Stimulated activated CD8-positive, alpha-beta memory T cell treated with anti-CD3 and anti-CD28 coated beads, Interleukin-2, amount 100 ng/mL, for 1 hour (primary cell): ENCODE measurements around the gene MARCOL.
"Not testable (repeated sequence)": the region's sequence is repeated elsewhere in the genome, so short reads cannot be mapped to it uniquely, and the experiment has no call there.

Experiments used
- DNase-seq, 2 donors: peaks; one replicate each; pipeline ENCODE4 v3.0.0-alpha.2; 2020; ENCODE audit warnings: low read depth in 2 of 2

Gene MARCOL

DNA sequence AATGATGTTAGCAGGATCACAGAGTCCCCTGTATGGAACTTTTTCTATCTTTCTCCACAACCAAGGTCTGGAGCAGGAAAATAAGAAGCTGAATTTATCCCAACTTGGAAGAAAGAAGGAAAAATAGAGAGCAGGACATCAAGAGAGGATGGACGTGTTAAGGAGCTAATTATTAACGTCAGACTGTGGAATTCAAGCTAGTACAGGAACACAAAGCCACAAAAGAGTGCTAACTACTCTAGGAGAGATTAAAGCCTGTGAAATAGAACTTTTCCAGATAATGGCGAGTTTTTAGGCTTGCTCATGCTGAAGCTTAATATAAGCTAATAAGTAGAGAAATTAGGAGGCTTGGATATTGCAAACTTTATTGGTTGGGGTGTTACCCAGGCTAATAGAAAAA lies 29.6 kb downstream of the MARCOL start:
- DNase-seq: no peak

DNA sequence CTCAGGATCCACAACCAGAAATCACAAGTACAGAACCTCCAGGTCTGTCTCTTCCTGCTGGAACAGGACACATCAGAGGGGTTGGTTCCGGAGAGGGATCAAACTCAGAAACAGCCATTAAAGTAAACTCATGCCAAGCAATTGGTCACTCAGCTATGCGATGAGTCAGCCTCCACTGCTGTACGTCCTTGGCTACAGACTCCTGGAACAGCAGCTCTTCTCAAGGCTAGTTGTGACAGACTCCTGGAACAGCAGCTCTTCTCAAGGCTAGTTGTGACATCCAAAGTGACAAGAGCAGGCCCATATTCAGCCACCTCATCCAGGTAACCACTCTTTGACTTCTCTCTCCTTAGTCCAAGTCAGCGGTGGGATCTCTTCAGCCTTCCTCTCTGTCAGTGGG lies 30.2 kb downstream of the MARCOL start, which contains the start of gene SPINK13:
Gene SPINK13, plus strand, starts transcription at position 229 of the 400 bp plus-strand sequence. CDS start 1,279 bp downstream, outside the sequence.
- no peak for DNase-seq

DNA sequence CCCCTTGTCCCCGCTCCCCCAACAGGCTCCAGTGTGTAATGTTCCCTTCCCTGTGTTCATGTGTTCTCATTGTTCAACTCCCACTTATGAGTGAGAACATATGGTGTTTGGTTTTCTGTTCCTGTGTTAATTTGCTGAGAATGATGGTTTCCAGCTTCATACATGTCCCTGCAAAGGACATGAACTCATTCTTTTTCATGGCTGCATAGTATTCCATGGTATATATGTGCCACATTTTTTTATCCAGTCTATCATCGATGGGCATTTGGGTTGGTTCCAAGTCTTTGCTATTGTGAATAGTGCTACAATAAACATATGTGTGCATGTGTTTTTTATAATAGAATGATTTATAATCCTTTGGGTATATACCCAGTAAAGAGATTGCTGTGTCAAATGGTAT lies 36.8 kb downstream of the MARCOL start:
- not testable (repeated sequence) for DNase-seq

DNA sequence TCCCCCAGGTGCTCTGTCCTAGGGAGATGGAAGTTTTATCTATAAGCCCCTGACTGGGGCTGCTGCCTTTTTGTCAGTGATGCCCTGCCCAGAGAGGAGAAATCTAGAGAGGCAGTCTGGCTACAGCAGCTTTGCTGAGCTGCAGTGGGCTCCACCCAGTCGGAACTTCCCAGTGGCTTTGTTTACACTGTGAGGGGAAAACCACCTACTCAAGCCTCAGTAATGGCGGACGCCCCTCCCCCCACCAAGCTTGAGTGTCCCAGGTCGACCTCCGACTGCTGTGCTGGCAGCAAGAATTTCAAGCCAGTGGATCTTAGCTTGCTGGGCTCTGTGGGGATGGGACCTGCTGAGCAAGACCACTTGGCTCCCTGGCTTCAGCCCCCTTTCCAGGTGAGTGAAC lies 42.6 kb downstream of the MARCOL start:
- not testable (repeated sequence) for DNase-seq

DNA sequence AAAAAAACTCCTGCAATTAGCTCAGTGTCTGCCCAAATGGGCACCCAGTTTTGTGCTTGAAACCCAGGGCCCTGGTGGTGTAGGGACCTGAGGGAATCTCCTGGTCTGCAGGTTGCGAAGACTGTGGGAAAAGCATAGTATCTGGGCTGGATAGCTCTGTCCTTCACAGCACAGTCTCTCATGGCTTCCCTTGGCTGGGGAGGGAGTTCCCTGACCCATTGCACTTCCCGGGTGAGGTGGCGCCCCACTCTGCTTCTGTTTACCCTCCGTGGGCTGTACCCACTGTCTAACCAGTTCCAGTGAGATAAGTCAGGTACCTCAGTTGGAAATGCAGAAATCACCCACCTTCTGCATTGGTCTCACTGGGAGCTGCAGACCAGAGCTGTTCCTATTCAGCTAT lies 43.0 kb downstream of the MARCOL start:
- not testable (repeated sequence) for DNase-seq

DNA sequence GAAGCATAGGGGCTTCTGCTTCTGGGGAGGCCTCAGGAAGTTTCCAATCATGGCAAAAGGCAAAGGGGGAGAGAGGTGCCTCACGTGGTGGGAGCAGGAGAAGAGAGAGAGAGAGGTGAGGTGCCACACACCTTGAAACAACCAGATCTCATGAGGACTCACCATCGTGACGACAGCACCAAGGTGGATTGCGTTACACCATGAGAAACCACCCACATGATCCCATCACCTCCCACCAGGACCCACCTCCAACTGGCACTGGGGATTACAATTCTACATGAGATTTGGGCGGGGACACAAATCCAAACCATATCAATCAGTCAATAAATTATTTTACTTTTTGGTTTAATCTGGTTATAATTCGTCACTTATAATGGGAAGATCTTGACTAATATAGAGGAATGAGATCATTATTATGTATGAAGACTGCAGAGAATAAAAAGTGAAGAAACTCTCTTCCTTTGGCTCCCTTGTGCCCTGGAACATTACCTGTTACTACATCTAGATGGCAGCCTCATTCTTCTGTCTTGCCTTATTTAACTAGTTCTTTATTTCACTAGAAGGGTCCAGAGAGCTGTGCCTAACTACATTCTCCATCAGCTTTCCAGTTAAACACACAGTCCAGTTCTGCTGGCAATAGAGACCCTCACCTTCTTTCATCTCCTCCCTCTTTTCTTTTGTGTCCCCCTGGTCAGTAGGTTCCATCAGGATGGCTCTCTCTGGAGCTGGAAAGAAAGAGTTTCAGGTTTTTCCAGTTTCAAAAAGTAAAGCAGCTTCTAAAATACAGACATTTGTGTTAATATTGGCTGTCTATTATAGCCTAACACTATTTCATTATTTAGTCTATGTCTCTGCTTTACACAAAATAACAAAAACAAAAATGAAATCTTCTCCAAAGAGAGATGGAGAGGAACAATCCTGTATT lies 52.2 kb downstream of the MARCOL start:
- DNase-seq: no peak
